ENCODE results near the gene GALNT10.
"Not testable (repeated sequence)": the region's sequence is repeated elsewhere in the genome, so short reads cannot be mapped to it uniquely, and the experiment has no call there.

The GALNT10 gene

GRCh38 chr5:154356958-154357357 is 166.4 kb downstream of the GALNT10 start:
- ATAC-seq: no peak
- H3K9me3 Mint-ChIP-seq: no peaks in the 10 kb centered on the region
- H3K36me3 Mint-ChIP-seq: peaks cover 14% of the 10 kb centered on the region
- no peak overlapping the region for H3K4me3 Mint-ChIP-seq
- DNase-seq (ENCODE audit: low spot score in 2 of 2): no peak
- peaks cover 51% of the 10 kb centered on the region for H3K4me1 Mint-ChIP-seq
- H3K27ac Mint-ChIP-seq: peak overlapping the region; percentile 7

- Mint-ChIP-seq H3K4me3 (no peak overlapping the region), H3K36me3 (peaks cover 25% of the 10 kb centered on the region), H3K9me3 (no peaks in the 10 kb centered on the region), H3K27ac (peak overlapping the region; percentile 7), H3K4me1 (peaks cover 45% of the 10 kb centered on the region)
- ATAC-seq (no peak), DNase-seq (ENCODE audit: low spot score in 2 of 2) (no peak)
Observed at GRCh38 chr5:154358516-154359220, 168.1 kb downstream of the GALNT10 start.

- H3K36me3 Mint-ChIP-seq: peaks cover 25% of the 10 kb centered on the region
Observed at GRCh38 chr5:154359221-154359573, 168.7 kb downstream of the GALNT10 start.

GRCh38 chr5:154360241-154360640 is 169.7 kb downstream of the GALNT10 start:
- not testable (repeated sequence) for ATAC-seq; H3K27ac Mint-ChIP-seq; DNase-seq (ENCODE audit: low spot score in 2 of 2)

More at GRCh38 chr5:154359221-154359573, 168.7 kb downstream of the GALNT10 start:
- no peak overlapping the region for H3K27ac Mint-ChIP-seq
- H3K9me3 Mint-ChIP-seq: no peaks in the 10 kb centered on the region
- H3K4me1 Mint-ChIP-seq: peaks cover 43% of the 10 kb centered on the region
- no peak overlapping the region for H3K4me3 Mint-ChIP-seq
- no peak for DNase-seq (ENCODE audit: low spot score in 2 of 2)
- no peak for ATAC-seq

GRCh38 chr5:154363411-154363810 is 172.9 kb downstream of the GALNT10 start:
- ATAC-seq (no peak), DNase-seq (ENCODE audit: low spot score in 2 of 2) (no peak)
- H3K4me1 Mint-ChIP-seq: peaks cover 14% of the 10 kb centered on the region
- no peak overlapping the region for H3K4me3 Mint-ChIP-seq
- peak overlapping the region; percentile 65 for H3K27ac Mint-ChIP-seq
- H3K9me3 Mint-ChIP-seq: no peaks in the 10 kb centered on the region
- peaks cover 11% of the 10 kb centered on the region for H3K36me3 Mint-ChIP-seq

More at GRCh38 chr5:154360241-154360640, 169.7 kb downstream of the GALNT10 start:
- H3K4me3 Mint-ChIP-seq, H3K9me3 Mint-ChIP-seq: not testable (repeated sequence)
- H3K36me3 Mint-ChIP-seq: peaks cover 25% of the 10 kb centered on the region
- peaks cover 36% of the 10 kb centered on the region for H3K4me1 Mint-ChIP-seq

- H3K4me3 Mint-ChIP-seq: no peak overlapping the region
- DNase-seq (ENCODE audit: low spot score in 2 of 2) (no peak), ATAC-seq (no peak)
- peaks cover 11% of the 10 kb centered on the region for H3K36me3 Mint-ChIP-seq
- H3K4me1 Mint-ChIP-seq: peaks cover 8% of the 10 kb centered on the region
- peak overlapping the region; percentile 65 for H3K27ac Mint-ChIP-seq
- H3K9me3 Mint-ChIP-seq: no peaks in the 10 kb centered on the region
Observed at GRCh38 chr5:154364771-154365170, 174.2 kb downstream of the GALNT10 start.

- H3K36me3 Mint-ChIP-seq: peaks cover 11% of the 10 kb centered on the region
- no peak overlapping the region for H3K4me3 Mint-ChIP-seq
- H3K27ac Mint-ChIP-seq: no peak overlapping the region
- no peak for DNase-seq (ENCODE audit: low spot score in 2 of 2)
- no peaks in the 10 kb centered on the region for H3K9me3 Mint-ChIP-seq
- ATAC-seq: no peak
- peaks cover 12% of the 10 kb centered on the region for H3K4me1 Mint-ChIP-seq
Observed at GRCh38 chr5:154365823-154366222, 175.3 kb downstream of the GALNT10 start.

- no peak for ATAC-seq
Observed at GRCh38 chr5:154366353-154366752, 175.8 kb downstream of the GALNT10 start.

GRCh38 chr5:154367101-154367500 is 176.6 kb downstream of the GALNT10 start:
- DNase-seq (ENCODE audit: low spot score in 2 of 2) (no peak), ATAC-seq (peak; percentile 81)
- peaks cover 18% of the 10 kb centered on the region for H3K36me3 Mint-ChIP-seq
- no peak overlapping the region for H3K27ac Mint-ChIP-seq
- H3K9me3 Mint-ChIP-seq: no peaks in the 10 kb centered on the region
- peaks cover 13% of the 10 kb centered on the region for H3K4me1 Mint-ChIP-seq
- no peak overlapping the region for H3K4me3 Mint-ChIP-seq

More at GRCh38 chr5:154366353-154366752, 175.8 kb downstream of the GALNT10 start:
- H3K4me1 Mint-ChIP-seq: peaks cover 12% of the 10 kb centered on the region
- no peak overlapping the region for H3K27ac Mint-ChIP-seq
- H3K36me3 Mint-ChIP-seq: peaks cover 16% of the 10 kb centered on the region
- H3K9me3 Mint-ChIP-seq: no peaks in the 10 kb centered on the region
- DNase-seq (ENCODE audit: low spot score in 2 of 2): no peak
- H3K4me3 Mint-ChIP-seq: no peak overlapping the region

- Mint-ChIP-seq H3K4me3 (no peak overlapping the region), H3K4me1 (peaks cover 17% of the 10 kb centered on the region), H3K9me3 (no peaks in the 10 kb centered on the region), H3K36me3 (peaks cover 10% of the 10 kb centered on the region), H3K27ac (no peak overlapping the region)
- no peak for DNase-seq (ENCODE audit: low spot score in 2 of 2)
- ATAC-seq: no peak
Observed at GRCh38 chr5:154368041-154368800, 177.7 kb downstream of the GALNT10 start.

GRCh38 chr5:154369682-154370081 is 179.1 kb downstream of the GALNT10 start:
- ATAC-seq (no peak), DNase-seq (ENCODE audit: low spot score in 2 of 2) (no peak)
- no peaks in the 10 kb centered on the region for H3K9me3 Mint-ChIP-seq
- peaks cover 13% of the 10 kb centered on the region for H3K4me1 Mint-ChIP-seq
- peak overlapping the region; percentile 43 for H3K27ac Mint-ChIP-seq
- H3K4me3 Mint-ChIP-seq: no peak overlapping the region
- H3K36me3 Mint-ChIP-seq: peaks cover 7% of the 10 kb centered on the region

- peak overlapping the region; percentile 43 for H3K27ac Mint-ChIP-seq
- no peak for ATAC-seq
- no peak overlapping the region for H3K4me3 Mint-ChIP-seq
- H3K36me3 Mint-ChIP-seq: peaks cover 7% of the 10 kb centered on the region
- H3K4me1 Mint-ChIP-seq: peaks cover 13% of the 10 kb centered on the region
- no peak for DNase-seq (ENCODE audit: low spot score in 2 of 2)
- H3K9me3 Mint-ChIP-seq: no peaks in the 10 kb centered on the region
Observed at GRCh38 chr5:154370119-154370518, 179.6 kb downstream of the GALNT10 start.

- Mint-ChIP-seq H3K4me1 (peaks cover 13% of the 10 kb centered on the region), H3K36me3 (peaks cover 7% of the 10 kb centered on the region), H3K27ac (peak overlapping the region; percentile 84), H3K4me3 (no peak overlapping the region), H3K9me3 (no peaks in the 10 kb centered on the region)
- no peak for DNase-seq (ENCODE audit: low spot score in 2 of 2)
- ATAC-seq: no peak
Observed at GRCh38 chr5:154370813-154371212, 180.3 kb downstream of the GALNT10 start.

- DNase-seq (ENCODE audit: low spot score in 2 of 2): no peak
- peaks cover 13% of the 10 kb centered on the region for H3K4me1 Mint-ChIP-seq
- no peak overlapping the region for H3K4me3 Mint-ChIP-seq
- peak overlapping the region; percentile 84 for H3K27ac Mint-ChIP-seq
- H3K36me3 Mint-ChIP-seq: peaks cover 10% of the 10 kb centered on the region
- no peaks in the 10 kb centered on the region for H3K9me3 Mint-ChIP-seq
- ATAC-seq: no peak
Observed at GRCh38 chr5:154371687-154372086, 181.2 kb downstream of the GALNT10 start.

GRCh38 chr5:154372661-154373060 is 182.1 kb downstream of the GALNT10 start:
- H3K36me3 Mint-ChIP-seq: peaks cover 20% of the 10 kb centered on the region
- peaks cover 17% of the 10 kb centered on the region for H3K4me1 Mint-ChIP-seq
- no peak for ATAC-seq
- DNase-seq (ENCODE audit: low spot score in 2 of 2): no peak
- H3K4me3 Mint-ChIP-seq: no peak overlapping the region
- H3K9me3 Mint-ChIP-seq: no peaks in the 10 kb centered on the region
- peak overlapping the region; percentile 84 for H3K27ac Mint-ChIP-seq

- DNase-seq (ENCODE audit: low spot score in 2 of 2) (no peak), ATAC-seq (no peak)
- H3K9me3 Mint-ChIP-seq: no peaks in the 10 kb centered on the region
- peak overlapping the region; percentile 45 for H3K27ac Mint-ChIP-seq
- peaks cover 17% of the 10 kb centered on the region for H3K4me1 Mint-ChIP-seq
- peaks cover 26% of the 10 kb centered on the region for H3K36me3 Mint-ChIP-seq
- no peak overlapping the region for H3K4me3 Mint-ChIP-seq
Observed at GRCh38 chr5:154373326-154373725, 182.8 kb downstream of the GALNT10 start.

Measured in stimulated activated effector memory CD8-positive, alpha-beta T cell treated with anti-CD3 and anti-CD28 coated beads, Interleukin-12 subunit alpha, Interleukin-12 subunit beta, amount 100 ng/mL, for 72 hours (primary cell).